Raji (cell line): ENCODE results near the gene MAPK1.

ENCODE experiments used
- POLR2A ChIP-seq: IDR thresholded peaks from 2 replicates; pipeline ENCODE4 v1.6.1; 2011; ENCODE audit warnings: low read depth, low read length, control low read depth; ENCODE audit not compliant: insufficient read depth

MAPK1 gene

GRCh38 chr22:21719024-21719423, 148.4 kb downstream of the MAPK1 start:
- TF ChIP-seq POLR2A, result no peak

- no peak for TF ChIP-seq POLR2A
Observed at GRCh38 chr22:21718499-21718898, 148.9 kb downstream of the MAPK1 start.

DNA sequence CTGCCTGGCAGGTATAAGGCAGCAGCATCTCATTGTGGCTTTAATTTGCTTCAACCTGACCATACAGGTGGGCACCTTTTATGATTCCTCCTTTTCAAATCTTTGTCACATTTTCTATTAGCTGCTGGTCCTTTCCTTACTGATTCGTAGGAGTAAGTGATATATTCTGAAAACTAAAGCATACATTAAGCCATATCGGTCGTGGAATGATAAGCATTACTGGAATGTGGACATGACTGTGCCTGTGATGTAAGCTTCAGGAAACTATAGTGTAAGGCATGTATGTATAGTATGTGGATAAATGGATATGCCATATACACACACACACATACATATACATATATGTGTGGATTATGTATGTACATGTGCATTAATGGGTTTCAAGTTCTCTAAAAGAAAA, 152.7 kb downstream of the MAPK1 start:
- no peak for TF ChIP-seq POLR2A

- TF ChIP-seq POLR2A, result no peak
Observed at GRCh38 chr22:21714059-21714770, 153.2 kb downstream of the MAPK1 start.

- TF ChIP-seq POLR2A, result no peak
Observed at GRCh38 chr22:21713428-21714058, 153.9 kb downstream of the MAPK1 start.

GRCh38 chr22:21712751-21713427, 154.6 kb downstream of the MAPK1 start:
- TF ChIP-seq POLR2A, result no peak

GRCh38 chr22:21711851-21712250, 155.6 kb downstream of the MAPK1 start:
- no peak for TF ChIP-seq POLR2A

GRCh38 chr22:21710156-21710555, 157.3 kb downstream of the MAPK1 start:
- TF ChIP-seq POLR2A, result no peak

DNA sequence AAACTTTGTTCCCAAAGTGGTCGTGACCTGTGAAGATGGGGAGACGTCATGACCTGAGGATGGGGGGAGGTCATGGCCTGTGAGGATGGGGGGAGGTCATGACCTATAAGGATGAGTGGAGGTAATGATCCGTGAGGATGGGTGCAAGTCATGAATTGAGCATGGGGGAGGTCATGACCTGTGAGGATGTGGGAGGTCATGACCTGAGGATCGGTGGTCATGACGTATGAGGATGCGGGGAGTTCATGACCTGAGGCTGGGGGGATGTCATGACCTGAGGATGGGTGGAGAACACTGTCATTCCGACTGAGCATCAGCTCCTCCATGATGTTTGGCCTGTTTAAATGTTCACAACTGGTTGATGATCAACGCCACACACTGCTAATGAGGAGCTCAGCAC, 157.8 kb downstream of the MAPK1 start:
- TF ChIP-seq POLR2A, result no peak

- TF ChIP-seq POLR2A, result no peak
Observed at GRCh38 chr22:21708960-21709359, 158.5 kb downstream of the MAPK1 start.

DNA sequence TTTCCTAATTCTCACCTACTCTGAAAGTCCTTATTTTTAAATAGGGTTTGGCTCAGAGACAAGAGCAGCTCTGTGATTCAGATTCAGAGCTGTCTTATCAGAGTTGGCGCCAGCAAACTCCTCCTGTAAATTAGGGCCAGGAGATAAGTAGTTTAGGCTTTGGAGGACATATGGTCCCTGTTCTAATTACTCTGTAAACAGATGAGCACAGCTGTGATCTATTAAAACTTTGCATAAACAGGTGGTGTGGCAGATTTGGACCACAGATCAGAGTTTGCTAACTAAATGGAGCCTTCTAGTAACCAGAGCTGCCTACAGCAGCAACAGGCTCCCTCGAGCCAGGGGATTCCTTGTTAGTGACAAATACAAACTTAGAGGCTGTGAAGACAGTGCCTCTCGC, 159.8 kb downstream of the MAPK1 start:
- TF ChIP-seq POLR2A, result no peak
